K562 treated with DMSO at 1 percent for 48 hours (cell line): ENCODE results near the gene CNTRL. TPM values are rescaled to one million over a fixed set of nuclear protein-coding genes. Genes with fewer than 3 reads are reported as not detected.

Source experiments
- total RNA-seq: library from RNA; unstranded; fragments of 300-600 nt; gene quantifications from 2 replicates; pipeline ENCODE4 v1.2.3, GENCODE V29; 2022; ENCODE audit warnings: low replicate concordance; ENCODE audit errors: extremely low read depth

Gene CNTRL, protein sequence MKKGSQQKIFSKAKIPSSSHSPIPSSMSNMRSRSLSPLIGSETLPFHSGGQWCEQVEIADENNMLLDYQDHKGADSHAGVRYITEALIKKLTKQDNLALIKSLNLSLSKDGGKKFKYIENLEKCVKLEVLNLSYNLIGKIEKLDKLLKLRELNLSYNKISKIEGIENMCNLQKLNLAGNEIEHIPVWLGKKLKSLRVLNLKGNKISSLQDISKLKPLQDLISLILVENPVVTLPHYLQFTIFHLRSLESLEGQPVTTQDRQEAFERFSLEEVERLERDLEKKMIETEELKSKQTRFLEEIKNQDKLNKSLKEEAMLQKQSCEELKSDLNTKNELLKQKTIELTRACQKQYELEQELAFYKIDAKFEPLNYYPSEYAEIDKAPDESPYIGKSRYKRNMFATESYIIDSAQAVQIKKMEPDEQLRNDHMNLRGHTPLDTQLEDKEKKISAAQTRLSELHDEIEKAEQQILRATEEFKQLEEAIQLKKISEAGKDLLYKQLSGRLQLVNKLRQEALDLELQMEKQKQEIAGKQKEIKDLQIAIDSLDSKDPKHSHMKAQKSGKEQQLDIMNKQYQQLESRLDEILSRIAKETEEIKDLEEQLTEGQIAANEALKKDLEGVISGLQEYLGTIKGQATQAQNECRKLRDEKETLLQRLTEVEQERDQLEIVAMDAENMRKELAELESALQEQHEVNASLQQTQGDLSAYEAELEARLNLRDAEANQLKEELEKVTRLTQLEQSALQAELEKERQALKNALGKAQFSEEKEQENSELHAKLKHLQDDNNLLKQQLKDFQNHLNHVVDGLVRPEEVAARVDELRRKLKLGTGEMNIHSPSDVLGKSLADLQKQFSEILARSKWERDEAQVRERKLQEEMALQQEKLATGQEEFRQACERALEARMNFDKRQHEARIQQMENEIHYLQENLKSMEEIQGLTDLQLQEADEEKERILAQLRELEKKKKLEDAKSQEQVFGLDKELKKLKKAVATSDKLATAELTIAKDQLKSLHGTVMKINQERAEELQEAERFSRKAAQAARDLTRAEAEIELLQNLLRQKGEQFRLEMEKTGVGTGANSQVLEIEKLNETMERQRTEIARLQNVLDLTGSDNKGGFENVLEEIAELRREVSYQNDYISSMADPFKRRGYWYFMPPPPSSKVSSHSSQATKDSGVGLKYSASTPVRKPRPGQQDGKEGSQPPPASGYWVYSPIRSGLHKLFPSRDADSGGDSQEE (N-terminal part only)
- total RNA-seq: not detected in 2 replicates

DNA sequence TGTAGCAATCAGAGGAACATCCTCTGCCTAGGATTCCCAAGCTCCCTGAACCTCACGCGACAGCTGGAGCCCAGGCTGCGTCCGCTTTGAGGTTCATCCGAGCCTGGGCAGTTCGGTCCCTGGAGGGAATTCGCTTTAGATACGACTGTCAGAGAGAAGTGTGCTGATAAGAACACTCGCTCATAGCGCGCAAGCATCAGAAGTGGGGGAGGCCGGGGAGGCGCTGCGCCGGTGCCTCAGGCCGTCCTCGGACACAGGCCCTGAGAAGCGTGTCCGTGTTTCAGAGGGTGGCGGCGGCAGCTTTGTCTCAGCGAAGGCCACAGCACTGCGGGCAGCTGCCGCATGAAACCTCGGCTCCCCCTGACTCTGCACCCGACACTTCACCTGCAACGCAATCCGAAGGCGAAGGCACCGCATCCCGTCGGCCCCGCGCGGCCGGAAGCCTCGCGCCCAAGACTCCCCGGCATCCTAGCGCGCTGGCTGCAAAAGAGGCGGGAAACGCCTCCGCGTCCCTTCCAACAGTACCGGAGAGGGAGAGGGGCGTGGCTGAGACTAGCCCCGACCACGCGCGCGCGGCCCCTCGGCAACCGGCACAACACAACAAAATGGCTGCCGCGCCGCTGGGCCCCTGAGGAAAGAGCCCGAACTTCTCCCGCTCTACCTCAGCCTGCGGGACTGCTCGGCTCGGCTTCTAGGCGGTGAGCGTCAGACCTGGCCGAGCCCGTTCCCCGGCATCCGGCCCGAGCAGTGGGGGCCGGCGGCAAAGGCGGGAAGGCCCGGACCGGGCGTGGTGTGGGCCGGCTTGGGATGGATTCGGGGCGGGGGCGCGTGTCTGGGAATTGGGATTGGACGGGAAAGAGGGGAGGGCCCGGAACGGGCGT, at the start of gene CNTRL:
Gene CNTRL (plus strand): TSS at position 586 of the 881 bp plus-strand sequence. CDS start 13,372 bp downstream, outside the sequence.

DNA sequence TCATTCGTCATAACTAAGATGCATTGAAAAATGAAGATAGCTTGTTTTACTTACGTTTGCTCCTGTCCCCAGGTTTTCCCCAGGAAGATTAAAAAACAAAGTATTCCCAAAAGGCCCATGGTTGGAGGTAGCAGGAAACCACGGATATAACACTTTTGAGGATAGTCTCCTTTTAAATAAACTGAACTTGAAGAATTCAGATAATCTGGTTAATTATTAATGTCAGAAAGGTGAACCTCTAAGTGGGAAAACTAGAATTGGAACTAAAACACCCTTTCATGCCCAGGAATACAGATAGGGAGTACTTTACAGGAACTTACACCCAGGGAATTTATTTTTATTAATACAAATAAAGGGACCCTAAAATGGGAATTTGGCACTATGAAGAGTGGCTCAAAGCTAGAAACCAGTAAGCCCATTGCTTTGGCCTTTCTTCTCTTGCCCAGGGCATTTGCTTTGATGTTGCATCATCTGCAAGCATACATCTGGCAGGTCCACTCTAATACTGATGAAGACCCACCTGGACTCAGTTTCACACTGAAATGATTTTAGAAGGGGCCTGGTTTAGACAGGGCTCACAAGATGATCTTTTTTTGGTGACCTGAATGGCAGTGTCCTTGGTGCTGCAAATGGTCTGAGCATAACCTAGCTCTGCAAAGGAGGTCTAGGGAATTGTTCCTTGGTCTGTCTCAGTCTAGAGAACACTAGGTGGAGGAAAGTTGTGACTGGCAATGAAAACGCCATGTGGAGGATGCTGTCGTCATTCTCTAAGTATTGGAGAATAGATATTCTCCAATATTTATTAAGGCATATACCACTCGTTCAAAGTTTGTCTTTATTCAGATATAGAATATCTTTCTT, 24.4 kb upstream of the CNTRL start, which contains the start of gene C5:
Gene C5 (minus strand): TSS at position 148 of the 861 bp plus-strand sequence. CDS start 29 bp downstream, at position 119.

DNA sequence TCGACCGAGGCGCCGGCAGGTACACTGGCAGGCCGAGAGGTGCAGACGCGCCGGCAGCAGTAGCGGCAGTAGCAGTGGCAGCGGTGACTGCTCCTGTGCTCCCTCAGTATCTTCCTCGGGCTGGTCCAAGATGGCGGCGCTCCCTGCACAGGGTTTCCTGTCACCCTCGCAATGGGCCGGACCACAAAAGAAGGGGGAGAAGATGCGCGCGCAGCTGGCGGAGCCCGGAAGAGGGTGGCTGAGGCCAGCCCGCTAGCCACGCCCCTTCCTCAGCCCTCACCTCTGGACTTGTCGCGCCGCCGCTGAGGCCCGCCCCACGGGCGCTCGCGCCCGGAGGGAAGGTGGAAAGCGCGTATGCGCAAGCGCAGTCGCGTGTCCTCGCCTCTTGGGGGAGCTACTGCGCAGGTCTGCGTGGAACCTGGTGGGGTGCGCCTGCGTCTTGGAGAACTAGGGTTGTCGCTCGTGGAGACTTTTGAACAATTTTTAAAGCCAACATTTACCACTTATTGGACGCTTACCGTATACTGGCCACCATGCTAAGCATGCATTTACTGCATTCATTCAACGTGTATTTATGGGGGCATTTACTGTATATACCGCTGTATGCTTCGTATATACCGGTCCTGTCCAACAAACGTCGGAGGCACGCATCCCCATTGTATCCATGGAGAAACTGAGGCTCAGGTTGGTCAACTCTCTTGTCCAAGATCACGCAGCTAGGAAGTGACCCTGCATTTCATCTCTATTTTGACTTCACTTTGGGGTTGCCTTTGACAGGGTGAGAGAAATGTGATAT, 127.2 kb downstream of the CNTRL start, which contains the start of gene RAB14:
Gene RAB14 (minus strand): TSS at position 132 of the 796 bp plus-strand sequence. CDS start 8,457 bp downstream, outside the sequence.

Other genes with a start within 250 kb of the CNTRL start
- gene PSMD5, start 232.0 kb upstream of the CNTRL start, total RNA-seq: not detected in 2 replicates
- gene PHF19, start 197.8 kb upstream of the CNTRL start, total RNA-seq: 665 TPM in 1 of 2 replicates, not detected in the other
- not detected in 2 replicates for gene TRAF1, start 148.2 kb upstream of the CNTRL start, total RNA-seq
- gene C5, start 24.7 kb upstream of the CNTRL start, total RNA-seq: not detected in 2 replicates
- gene RAB14, start 126.9 kb downstream of the CNTRL start, total RNA-seq: not detected in 2 replicates
- not detected in 2 replicates for gene GSN, start 193.2 kb downstream of the CNTRL start, total RNA-seq